Suprapubic skin (tissue), 3 donors: ENCODE data around the gene CDH6.

Experiments
- POLR2AphosphoS5 ChIP-seq, 3 donors: sonication (generic); formaldehyde crosslinking; IDR thresholded peaks; one replicate each; pipeline ENCODE4 v1.6.1; 2017; ENCODE audit warnings: antibody characterized with exemption in 3 of 3
- TF ChIP-seq, protein P1 (sequence below), 2 donors: fragments of 200-600 bp in 1 of 2; fragments of 450-650 bp in 1 of 2; sonication (generic) in 1 of 2; IDR thresholded peaks; one replicate each; pipeline ENCODE4 v1.5.1; 2016 to 2019; ENCODE audit warnings: antibody characterized with exemption in 2 of 2, mild to moderate bottlenecking in 1 of 2, moderate library complexity in 1 of 2

- no peak for TF ChIP-seq POLR2AphosphoS5 (IDR thresholded peaks at IDR 0.05)
- TF ChIP-seq, protein P1, sequence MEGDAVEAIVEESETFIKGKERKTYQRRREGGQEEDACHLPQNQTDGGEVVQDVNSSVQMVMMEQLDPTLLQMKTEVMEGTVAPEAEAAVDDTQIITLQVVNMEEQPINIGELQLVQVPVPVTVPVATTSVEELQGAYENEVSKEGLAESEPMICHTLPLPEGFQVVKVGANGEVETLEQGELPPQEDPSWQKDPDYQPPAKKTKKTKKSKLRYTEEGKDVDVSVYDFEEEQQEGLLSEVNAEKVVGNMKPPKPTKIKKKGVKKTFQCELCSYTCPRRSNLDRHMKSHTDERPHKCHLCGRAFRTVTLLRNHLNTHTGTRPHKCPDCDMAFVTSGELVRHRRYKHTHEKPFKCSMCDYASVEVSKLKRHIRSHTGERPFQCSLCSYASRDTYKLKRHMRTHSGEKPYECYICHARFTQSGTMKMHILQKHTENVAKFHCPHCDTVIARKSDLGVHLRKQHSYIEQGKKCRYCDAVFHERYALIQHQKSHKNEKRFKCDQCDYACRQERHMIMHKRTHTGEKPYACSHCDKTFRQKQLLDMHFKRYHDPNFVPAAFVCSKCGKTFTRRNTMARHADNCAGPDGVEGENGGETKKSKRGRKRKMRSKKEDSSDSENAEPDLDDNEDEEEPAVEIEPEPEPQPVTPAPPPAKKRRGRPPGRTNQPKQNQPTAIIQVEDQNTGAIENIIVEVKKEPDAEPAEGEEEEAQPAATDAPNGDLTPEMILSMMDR (IDR thresholded peaks at IDR 0.05): no peak
Measured at GRCh38 chr5:31217446-31217845, 24.0 kb downstream of the CDH6 start.
